SK-N-SH (cell line): ENCODE data around the gene PODNL1. TPM values are rescaled to one million over a fixed set of nuclear protein-coding genes. Genes with fewer than 3 reads are reported as not detected.
A peak's percentile ranks its signal among the peaks of the same experiment; 100 is the strongest.

Source experiments
- CTCF ChIA-PET: fragments of 300-600, 350-600 bp; formaldehyde crosslinking; extraction: SDS; loops from one replicate; lab custom pipeline; 2021; lab: Yijun Ruan, JAX
- POLR2A ChIA-PET: fragments of 350-600 bp; sonication (Branson Sonifier 250); formaldehyde crosslinking; extraction: SDS; loops from one replicate; lab custom pipeline; 2020; ENCODE audit warnings: antibody characterized with exemption, inconsistent platforms; lab: Yijun Ruan, JAX
- DNase-seq: peaks from one replicate; pipeline ENCODE4 v3.0.0; 2012
- H2AFZ ChIP-seq: fragments of 200-600 bp; sonication (generic); 2 replicates; pipeline ENCODE4 v1.8.1; 2016; ENCODE audit warnings: antibody characterized with exemption, mild to moderate bottlenecking, low read depth
- H3F3A ChIP-seq: fragments of 200-600 bp; sonication (generic); replicated peaks from 2 replicates; pipeline ENCODE3; 2016; ENCODE audit warnings: antibody characterized with exemption, mild to moderate bottlenecking; ENCODE audit not compliant: insufficient read depth
- H3K27ac ChIP-seq, 2 experiments: fragments of 200-500 bp in 1 of 2; fragments of 200-600 bp in 1 of 2; sonication (Bioruptor generic) in 1 of 2; sonication (generic), shearing (Covaris generic) in 1 of 2; 2 replicates each; pipeline versions ENCODE4 v1.5.1 to v1.6.1; 2014 to 2016; ENCODE audit warnings: low read depth in 2 of 2, inconsistent platforms in 1 of 2, low read length in 1 of 2, mild to moderate bottlenecking in 1 of 2, mixed read lengths in 1 of 2
- H3K27me3 ChIP-seq: fragments of 200-600 bp; sonication (generic), shearing (Covaris generic); 2 replicates; pipeline ENCODE4 v1.6.1; 2016; ENCODE audit warnings: mixed run types; ENCODE audit not compliant: insufficient read depth
- H3K36me3 ChIP-seq, 2 experiments: fragments of 200-500 bp in 1 of 2; fragments of 200-600 bp in 1 of 2; sonication (Bioruptor generic) in 1 of 2; sonication (generic) in 1 of 2; replicated peaks in 1 of 2; 2 replicates each; pipeline versions ENCODE3 to v1.5.1; 2014 to 2016; ENCODE audit warnings: low read length in 1 of 2, mild to moderate bottlenecking in 1 of 2; ENCODE audit not compliant: insufficient read depth in 2 of 2, control insufficient read depth in 1 of 2
- H3K4me1 ChIP-seq, 2 experiments: fragments of 200-500 bp in 1 of 2; fragments of 200-600 bp in 1 of 2; sonication (Bioruptor generic) in 1 of 2; sonication (generic), shearing (Covaris generic) in 1 of 2; 2 replicates each; pipeline versions ENCODE4 v1.5.1 to v1.6.1; 2014 to 2016; ENCODE audit warnings: low read depth in 1 of 2, low read length in 1 of 2, mixed run types in 1 of 2; ENCODE audit not compliant: insufficient read depth in 2 of 2, control insufficient read depth in 1 of 2
- H3K4me2 ChIP-seq: fragments of 200-600 bp; sonication (generic), shearing (Covaris generic); 2 replicates; pipeline ENCODE4 v1.6.1; 2017; ENCODE audit warnings: mixed run types
- H3K4me3 ChIP-seq, 2 experiments: fragments of 200-500 bp in 1 of 2; fragments of 200-600 bp in 1 of 2; sonication (Bioruptor generic) in 1 of 2; sonication (generic), shearing (Covaris generic) in 1 of 2; 2 replicates each; pipeline versions ENCODE4 v1.5.1 to v1.8.1; 2014 to 2016; ENCODE audit warnings: low read depth in 2 of 2, inconsistent platforms in 1 of 2, low read length in 1 of 2, mild to moderate bottlenecking in 1 of 2, mixed read lengths in 1 of 2, moderate library complexity in 1 of 2
- H3K79me2 ChIP-seq: fragments of 200-600 bp; sonication (generic); 2 replicates; pipeline ENCODE4 v1.8.1; 2017; ENCODE audit warnings: mild to moderate bottlenecking; ENCODE audit not compliant: insufficient read depth
- H3K9ac ChIP-seq: fragments of 200-600 bp; sonication (generic); 2 replicates; pipeline ENCODE4 v1.6.1; 2017; ENCODE audit warnings: mixed run types
- H3K9me2 ChIP-seq: fragments of 200-600 bp; sonication (generic); 2 replicates; pipeline ENCODE4 v1.6.1; 2017; ENCODE audit warnings: mixed run types
- H3K9me3 ChIP-seq: fragments of 200-600 bp; sonication (generic); 2 replicates; pipeline ENCODE4 v1.6.1; 2017; ENCODE audit warnings: mixed run types, mild to moderate bottlenecking, moderate library complexity
- H4K20me1 ChIP-seq: fragments of 200-600 bp; sonication (generic); 2 replicates; pipeline ENCODE4 v1.6.1; 2017; ENCODE audit warnings: mild to moderate bottlenecking, mixed run types; ENCODE audit not compliant: insufficient read depth
- CHD2 ChIP-seq: fragments of 150-350 bp; IDR thresholded peaks from 2 replicates; pipeline ENCODE4 v1.6.1; 2018; ENCODE audit warnings: low read length; ENCODE audit not compliant: partially characterized antibody
- ELF1 ChIP-seq: IDR thresholded peaks from 2 replicates; pipeline ENCODE4 v1.4.0; 2012
- FOXJ3 ChIP-seq: sonication (generic); formaldehyde crosslinking; IDR thresholded peaks from 2 replicates; pipeline ENCODE4 v1.5.1; 2020; ENCODE audit warnings: mild to moderate bottlenecking, missing genetic modification reagents
- FOXM1 ChIP-seq: IDR thresholded peaks from 2 replicates; pipeline ENCODE4 v1.4.0; 2012; ENCODE audit warnings: low read depth, mild to moderate bottlenecking
- MAX ChIP-seq: IDR thresholded peaks from 2 replicates; pipeline ENCODE4 v1.4.0; 2012; ENCODE audit warnings: low read depth
- NFIC ChIP-seq: IDR thresholded peaks from 2 replicates; pipeline ENCODE4 v1.4.0; 2012; ENCODE audit warnings: borderline replicate concordance
- NRF1 ChIP-seq: IDR thresholded peaks from 2 replicates; pipeline ENCODE4 v1.6.1; 2012; ENCODE audit warnings: low read depth, mild to moderate bottlenecking, low read length
- PBX3 ChIP-seq: IDR thresholded peaks from 2 replicates; pipeline ENCODE4; 2012
- POLR2AphosphoS5 ChIP-seq: IDR thresholded peaks from 2 replicates; pipeline ENCODE4 v1.6.1; 2012; ENCODE audit warnings: low read depth, low read length
- RAD21 ChIP-seq: IDR thresholded peaks from 2 replicates; pipeline ENCODE4 v1.6.1; 2012; ENCODE audit warnings: mild to moderate bottlenecking, low read length
- RCOR1 ChIP-seq: fragments of 150-350 bp; IDR thresholded peaks from 2 replicates; pipeline ENCODE4 v1.6.1; 2017; ENCODE audit warnings: antibody characterized with exemption, low read length
- RXRA ChIP-seq: IDR thresholded peaks from 2 replicates; pipeline ENCODE4 v1.4.0; 2012; ENCODE audit warnings: low read depth, mild to moderate bottlenecking, borderline replicate concordance
- SMC3 ChIP-seq: IDR thresholded peaks from 2 replicates; pipeline ENCODE4 v1.6.1; 2012; ENCODE audit warnings: low read depth, low read length, improper control_type of control experiment
- TAF1 ChIP-seq: IDR thresholded peaks from 2 replicates; pipeline ENCODE4 v1.6.1; 2012; ENCODE audit warnings: low read depth, mild to moderate bottlenecking, low read length, moderate library complexity, borderline replicate concordance
- TCF12 ChIP-seq: IDR thresholded peaks from 2 replicates; pipeline ENCODE4 v1.4.0; 2012
- TEAD4 ChIP-seq: IDR thresholded peaks from 2 replicates; pipeline ENCODE4 v1.4.0; 2012; ENCODE audit warnings: mild to moderate bottlenecking, borderline replicate concordance; ENCODE audit not compliant: insufficient read depth
- USF2 ChIP-seq: fragments of 150-350 bp; IDR thresholded peaks from 2 replicates; pipeline ENCODE4 v1.6.1; 2017; ENCODE audit warnings: antibody characterized with exemption, low read length, low read depth, borderline replicate concordance
- ZBTB33 ChIP-seq: IDR thresholded peaks from 2 replicates; pipeline ENCODE4 v1.4.0; 2012; ENCODE audit warnings: low read depth, borderline replicate concordance
- WGBS: methylation state at CpG from one replicate; pipeline ENCODE4 v1.1.6; 2017; ENCODE audit warnings: low lambda C conversion rate; 5-methylcytosine and 5-hydroxymethylcytosine counted together
- polyA plus RNA-seq, 3 experiments: library from polyadenylated mRNA; depleted of rRNA; stranded (reverse); fragments of >200 nt; gene quantifications; 2 replicates each; pipeline ENCODE4 v1.2.3, GENCODE V29; 2012

Gene PODNL1
- polyA plus RNA-seq, 1 of the 3 experiments (the other 2 are of a cell fraction), result 7.5 TPM

GRCh38 chr19:13937479-13938300 lies 527 bp downstream of the PODNL1 start:
- Histone ChIP-seq H3K4me3 (peak overlapping the region; percentile 24 to 57), H3K36me3 (no peaks in the 10 kb centered on the region), H3F3A (no peaks in the 10 kb centered on the region), H3K27ac (peak overlapping the region; percentile 29 to 86; a peak in 3 of 4 replicates), H3K9ac (no peak overlapping the region), H3K27me3 (no peaks in the 10 kb centered on the region), H3K9me3 (no peaks in the 10 kb centered on the region), H3K4me1 (peaks cover 0 to 26% of the 10 kb centered on the region in 2 experiments; a peak in 1 of 4 replicates), H3K79me2 (no peaks in the 10 kb centered on the region), H4K20me1 (no peaks in the 10 kb centered on the region), H3K9me2 (no peaks in the 10 kb centered on the region), H2AFZ (peak overlapping the region; percentile 81; the same call in 1 of the 2 replicates), H3K4me2 (peak overlapping the region; percentile 72; the same call in 1 of the 2 replicates)
- TF ChIP-seq CHD2 (no peak), NFIC (no peak), FOXM1 (no peak), RCOR1 (no peak), USF2 (no peak), RAD21 (no peak), FOXJ3 (no peak), ELF1 (no peak), NRF1 (no peak), RXRA (no peak), TAF1 (no peak), TEAD4 (no peak), ZBTB33 (no peak), MAX (no peak), TCF12 (no peak), PBX3 (no peak), SMC3 (no peak), POLR2AphosphoS5 (no peak)
- 27% methylated on average over 14 of the region's 29 CpGs for WGBS
- ChIA-PET POLR2A (interaction anchor here (0.5 to 2.2 kb wide), 12 partner anchors 8 to 163 kb away, joined by 3 to 24 read pairs (median 3); partner anchors contain the start of genes C19orf53, DCAF15, IL27RA and MISP3), CTCF (interaction anchor here (0.6 to 2.4 kb wide), 14 partner anchors 9 to 135 kb away, joined by 3 to 17 read pairs (median 4); partner anchors contain the start of genes DCAF15, IL27RA and MISP3)
- peak; percentile 87 for DNase-seq
